GM10266 (cell line): ENCODE measurements around the gene FDX2.
A peak's percentile ranks its signal among the peaks of the same experiment; 100 is the strongest.

Experiments
- DNase-seq: peaks from one replicate; pipeline ENCODE4 v3.0.0; 2012; ENCODE audit errors: extremely low spot score
- TF ChIP-seq, protein P1 (sequence below): IDR thresholded peaks from 2 replicates; pipeline ENCODE4 v1.5.1; 2012; ENCODE audit warnings: mild to moderate bottlenecking, low read depth; ENCODE audit not compliant: control insufficient read depth, insufficient read depth; ENCODE audit errors: missing control alignments

The FDX2 gene

DNA sequence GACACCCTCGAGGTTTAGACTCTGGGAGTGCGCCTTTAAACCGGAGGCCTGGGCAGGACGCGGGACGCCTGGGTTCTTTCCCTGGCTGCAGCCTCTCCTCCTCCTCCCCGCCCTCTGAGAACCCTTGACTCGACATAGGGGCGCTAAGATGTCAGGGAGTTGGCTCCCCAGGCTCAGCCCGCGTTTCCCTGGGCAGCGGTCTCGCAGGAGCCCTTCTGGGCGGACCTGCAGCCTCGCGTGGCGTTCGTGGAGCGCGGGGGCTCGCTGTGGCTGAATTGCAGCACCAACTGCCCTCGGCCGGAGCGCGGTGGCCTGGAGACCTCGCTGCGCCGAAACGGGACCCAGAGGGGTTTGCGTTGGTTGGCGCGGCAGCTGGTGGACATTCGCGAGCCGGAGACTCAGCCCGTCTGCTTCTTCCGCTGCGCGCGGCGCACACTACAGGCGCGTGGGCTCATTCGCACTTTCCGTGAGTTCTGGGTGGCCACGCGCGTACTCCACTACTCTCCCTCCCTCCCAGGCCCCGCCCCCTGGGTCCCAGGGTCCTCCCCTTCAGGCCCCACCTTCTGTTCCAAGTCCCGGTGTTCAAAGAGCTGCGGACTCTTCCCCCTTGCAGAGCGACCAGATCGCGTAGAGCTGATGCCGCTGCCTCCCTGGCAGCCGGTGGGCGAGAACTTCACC, 24.8 kb downstream of the FDX2 start:
- DNase-seq: peak; percentile 82
- TF ChIP-seq, protein P1, sequence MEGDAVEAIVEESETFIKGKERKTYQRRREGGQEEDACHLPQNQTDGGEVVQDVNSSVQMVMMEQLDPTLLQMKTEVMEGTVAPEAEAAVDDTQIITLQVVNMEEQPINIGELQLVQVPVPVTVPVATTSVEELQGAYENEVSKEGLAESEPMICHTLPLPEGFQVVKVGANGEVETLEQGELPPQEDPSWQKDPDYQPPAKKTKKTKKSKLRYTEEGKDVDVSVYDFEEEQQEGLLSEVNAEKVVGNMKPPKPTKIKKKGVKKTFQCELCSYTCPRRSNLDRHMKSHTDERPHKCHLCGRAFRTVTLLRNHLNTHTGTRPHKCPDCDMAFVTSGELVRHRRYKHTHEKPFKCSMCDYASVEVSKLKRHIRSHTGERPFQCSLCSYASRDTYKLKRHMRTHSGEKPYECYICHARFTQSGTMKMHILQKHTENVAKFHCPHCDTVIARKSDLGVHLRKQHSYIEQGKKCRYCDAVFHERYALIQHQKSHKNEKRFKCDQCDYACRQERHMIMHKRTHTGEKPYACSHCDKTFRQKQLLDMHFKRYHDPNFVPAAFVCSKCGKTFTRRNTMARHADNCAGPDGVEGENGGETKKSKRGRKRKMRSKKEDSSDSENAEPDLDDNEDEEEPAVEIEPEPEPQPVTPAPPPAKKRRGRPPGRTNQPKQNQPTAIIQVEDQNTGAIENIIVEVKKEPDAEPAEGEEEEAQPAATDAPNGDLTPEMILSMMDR: no peak

DNA sequence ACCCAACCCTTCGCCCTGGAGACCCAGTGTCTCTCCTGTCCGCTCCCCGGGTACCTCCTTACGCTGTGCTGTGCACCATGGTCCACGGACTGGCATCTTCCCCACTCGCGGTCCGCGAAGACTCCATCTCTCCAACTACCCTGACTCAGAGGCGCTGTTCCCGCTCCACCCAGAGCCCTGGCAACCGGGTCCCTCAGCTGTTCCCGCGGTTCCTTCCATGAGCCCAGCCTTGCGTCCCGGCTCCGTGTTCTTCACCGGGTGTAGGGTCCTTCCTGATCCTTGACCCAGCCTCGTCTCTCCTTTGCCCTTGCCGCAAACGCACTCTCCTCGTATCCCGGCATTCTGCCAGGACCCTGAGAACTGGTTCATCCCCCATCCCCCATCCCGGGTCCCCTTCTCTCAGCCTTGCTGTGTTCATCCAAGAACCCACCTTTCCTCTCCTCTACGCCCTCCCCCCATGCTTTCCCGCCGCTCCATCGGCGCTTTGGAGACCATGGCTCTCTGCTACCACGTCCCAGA, 25.4 kb downstream of the FDX2 start:
- TF ChIP-seq, protein P1: no peak
- no peak for DNase-seq

DNA sequence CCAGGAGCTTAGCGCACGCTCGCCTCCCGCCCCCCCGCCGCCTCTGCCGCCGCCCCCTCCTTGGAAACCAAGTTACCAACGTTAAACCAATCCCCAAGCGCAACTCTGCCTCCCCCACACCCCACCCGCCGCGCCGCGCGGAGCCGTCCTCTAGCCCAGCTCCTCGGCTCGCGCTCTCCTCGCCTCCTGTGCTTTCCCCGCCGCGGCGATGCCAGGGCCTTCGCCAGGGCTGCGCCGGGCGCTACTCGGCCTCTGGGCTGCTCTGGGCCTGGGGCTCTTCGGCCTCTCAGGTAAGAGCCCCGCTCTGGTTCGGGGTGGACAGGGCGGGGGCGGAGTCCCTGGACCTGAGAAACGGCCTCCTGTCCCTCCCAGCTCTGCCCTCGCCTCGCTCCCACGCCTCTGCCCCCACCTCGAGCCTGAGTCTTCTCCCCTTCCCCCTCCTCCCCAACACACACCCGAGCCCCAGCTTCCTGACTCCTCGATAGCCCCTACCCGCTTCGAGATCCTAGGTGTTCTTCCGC, 25.9 kb downstream of the FDX2 start, which contains the start of gene ICAM5:
Gene ICAM5, plus strand, starts transcription at position 117 of the 521 bp plus-strand sequence. Its CDS starts 92 bp downstream, at position 209.
- DNase-seq: no peak
- TF ChIP-seq, protein P1: no peak

DNA sequence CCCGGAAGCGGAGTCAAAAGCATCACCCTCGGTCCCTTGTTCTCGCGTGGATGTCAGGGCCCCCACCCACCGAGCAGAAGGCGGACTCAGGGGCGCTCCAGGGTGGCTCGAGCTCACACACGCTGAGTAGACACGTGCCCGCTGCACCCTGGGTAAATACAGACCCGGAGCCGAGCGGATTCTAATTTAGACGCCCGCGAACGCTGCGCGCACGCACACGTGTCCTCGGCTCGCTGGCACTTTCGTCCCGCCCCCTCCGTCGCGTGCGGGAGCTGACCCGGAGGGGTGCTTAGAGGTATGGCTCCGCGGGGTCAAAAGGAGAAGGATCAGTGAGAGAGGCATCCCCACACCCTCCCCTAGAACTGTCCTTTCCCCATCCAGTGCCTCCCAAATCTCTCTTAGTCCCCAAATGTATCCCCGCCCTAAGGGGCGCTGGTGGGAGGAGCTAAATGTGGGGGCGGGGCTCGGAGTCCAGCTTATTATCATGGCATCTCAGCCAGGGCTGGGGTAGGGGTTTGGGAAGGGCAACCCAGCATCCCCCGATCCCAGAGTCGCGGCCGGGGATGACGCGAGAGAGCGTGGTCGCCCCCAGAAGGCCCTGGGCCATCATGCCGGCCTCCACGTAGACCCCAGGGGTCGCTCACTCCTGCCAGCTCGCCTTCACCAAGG, 26.5 kb downstream of the FDX2 start:
- peak; percentile 71 for DNase-seq

DNA sequence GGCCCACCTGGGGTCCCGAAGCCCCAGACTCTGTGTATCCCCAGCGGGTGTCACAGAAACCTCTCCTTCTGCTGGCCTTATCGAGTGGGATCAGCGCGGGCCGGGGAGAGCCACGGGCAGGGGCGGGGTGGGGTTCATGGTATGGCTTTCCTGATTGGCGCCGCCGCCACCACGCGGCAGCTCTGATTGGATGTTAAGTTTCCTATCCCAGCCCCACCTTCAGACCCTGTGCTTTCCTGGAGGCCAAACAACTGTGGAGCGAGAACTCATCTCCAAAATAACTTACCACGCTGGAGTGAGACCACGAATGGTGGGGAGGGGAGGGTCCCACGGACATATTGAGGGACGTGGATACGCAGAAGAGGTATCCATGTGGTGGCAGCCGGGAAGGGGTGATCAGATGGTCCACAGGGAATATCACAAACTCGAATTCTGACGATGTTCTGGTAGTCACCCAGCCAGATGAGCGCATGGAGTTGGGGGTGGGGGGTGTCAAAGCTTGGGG, 27.1 kb downstream of the FDX2 start:
- TF ChIP-seq, protein P1: no peak
- peak; percentile 84 for DNase-seq

More for the DNA sequence above, 26.5 kb downstream of the FDX2 start:
- TF ChIP-seq, protein P1: no peak

DNA sequence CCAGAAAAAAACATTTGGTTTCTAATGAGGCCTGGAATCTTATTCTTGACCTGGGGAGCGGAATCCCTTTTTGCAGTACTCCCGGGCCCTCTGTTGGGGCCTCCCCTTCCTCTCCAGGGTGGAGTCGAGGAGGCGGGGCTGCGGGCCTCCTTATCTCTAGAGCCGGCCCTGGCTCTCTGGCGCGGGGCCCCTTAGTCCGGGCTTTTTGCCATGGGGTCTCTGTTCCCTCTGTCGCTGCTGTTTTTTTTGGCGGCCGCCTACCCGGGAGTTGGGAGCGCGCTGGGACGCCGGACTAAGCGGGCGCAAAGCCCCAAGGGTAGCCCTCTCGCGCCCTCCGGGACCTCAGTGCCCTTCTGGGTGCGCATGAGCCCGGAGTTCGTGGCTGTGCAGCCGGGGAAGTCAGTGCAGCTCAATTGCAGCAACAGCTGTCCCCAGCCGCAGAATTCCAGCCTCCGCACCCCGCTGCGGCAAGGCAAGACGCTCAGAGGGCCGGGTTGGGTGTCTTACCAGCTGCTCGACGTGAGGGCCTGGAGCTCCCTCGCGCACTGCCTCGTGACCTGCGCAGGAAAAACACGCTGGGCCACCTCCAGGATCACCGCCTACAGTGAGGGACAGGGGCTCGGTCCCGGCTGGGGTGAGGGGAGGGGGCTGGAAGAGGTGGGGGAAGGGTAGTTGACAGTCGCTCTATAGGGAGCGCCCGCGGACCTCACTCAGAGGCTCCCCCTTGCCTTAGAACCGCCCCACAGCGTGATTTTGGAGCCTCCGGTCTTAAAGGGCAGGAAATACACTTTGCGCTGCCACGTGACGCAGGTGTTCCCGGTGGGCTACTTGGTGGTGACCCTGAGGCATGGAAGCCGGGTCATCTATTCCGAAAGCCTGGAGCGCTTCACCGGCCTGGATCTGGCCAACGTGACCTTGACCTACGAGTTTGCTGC, 28.7 kb downstream of the FDX2 start, which contains the start of gene ICAM4:
Gene ICAM4, plus strand, starts transcription at position 153 of the 935 bp plus-strand sequence. Its CDS starts 58 bp downstream, at position 211.
- TF ChIP-seq, protein P1: no peak
- DNase-seq: no peak
